Stimulated activated CD8-positive, alpha-beta memory T cell treated with anti-CD3 and anti-CD28 coated beads, Interleukin-4, amount 100 ng/mL, for 1 hour (primary cell): ENCODE results near the gene RRBP1.

Experiments used
- DNase-seq, 2 donors: peaks; one replicate each; pipeline ENCODE4 v3.0.0-alpha.2; 2020; ENCODE audit warnings: low read depth in 2 of 2, low spot score in 1 of 2

RRBP1 gene

GRCh38 chr20:17635332-17636244, 46.5 kb downstream of the RRBP1 start:
- DNase-seq, result no peak

GRCh38 chr20:17634661-17635331, 47.2 kb downstream of the RRBP1 start:
- no peak for DNase-seq

GRCh38 chr20:17633850-17634500, 48.1 kb downstream of the RRBP1 start:
- no peak for DNase-seq

GRCh38 chr20:17633221-17633849, 48.7 kb downstream of the RRBP1 start:
- no peak for DNase-seq

GRCh38 chr20:17631576-17632319, 50.3 kb downstream of the RRBP1 start:
- DNase-seq, result no peak

- no peak for DNase-seq
These were observed 51.2 kb downstream of the RRBP1 start for GRCh38 chr20:17630806-17631195.

GRCh38 chr20:17630151-17630805, 51.8 kb downstream of the RRBP1 start:
- DNase-seq, result no peak

GRCh38 chr20:17629678-17630089, 52.4 kb downstream of the RRBP1 start:
- no peak for DNase-seq

GRCh38 chr20:17629025-17629424, 53.0 kb downstream of the RRBP1 start:
- DNase-seq, result no peak

GRCh38 chr20:17628101-17628841, 53.8 kb downstream of the RRBP1 start:
- DNase-seq, result no peak

GRCh38 chr20:17627101-17627955, 54.7 kb downstream of the RRBP1 start:
- no peak for DNase-seq

- DNase-seq, result no peak
These were observed 55.6 kb downstream of the RRBP1 start for GRCh38 chr20:17626217-17627007.

- DNase-seq, result no peak
These were observed 56.6 kb downstream of the RRBP1 start for GRCh38 chr20:17625246-17626051.

GRCh38 chr20:17624551-17625245, 57.3 kb downstream of the RRBP1 start:
- no peak for DNase-seq

- DNase-seq, result no peak
These were observed 58.0 kb downstream of the RRBP1 start for GRCh38 chr20:17624070-17624469.

- no peak for DNase-seq
These were observed 59.1 kb downstream of the RRBP1 start for GRCh38 chr20:17622851-17623508.
